Kidney epithelial cell (primary cell): Measurements from ENCODE around the gene FBXL14. TPM values are rescaled to one million over a fixed set of nuclear protein-coding genes. Genes with fewer than 3 reads are reported as not detected.

Experiments used
- DNase-seq: peaks from one replicate; pipeline ENCODE4 v3.0.0-alpha.2; 2010; ENCODE audit warnings: low read depth
- H3K27me3 ChIP-seq: 2 replicates; pipeline ENCODE4 v1.6.0; 2011; ENCODE audit warnings: low read length; ENCODE audit not compliant: control insufficient read depth, insufficient read depth
- H3K36me3 ChIP-seq: 2 replicates; pipeline ENCODE4 v1.5.1; 2011; ENCODE audit warnings: low read length; ENCODE audit not compliant: control insufficient read depth, insufficient read depth
- H3K4me3 ChIP-seq: 2 replicates; pipeline ENCODE4 v1.5.1; 2011; ENCODE audit warnings: low read depth, mild to moderate bottlenecking, control low read depth, low read length
- total RNA-seq: library from RNA; depleted of rRNA; stranded (reverse); fragments of >200 nt; gene quantifications from 2 replicates; pipeline ENCODE4 v1.2.3, GENCODE V29; 2015
- TF ChIP-seq, protein P1 (sequence below): IDR thresholded peaks from 2 replicates; pipeline ENCODE4 v1.5.1; 2011; ENCODE audit warnings: mild to moderate bottlenecking, moderate library complexity, low read length, control low read depth, inconsistent platforms; ENCODE audit not compliant: insufficient read depth, poor library complexity, severe bottlenecking

FBXL14 gene
- total RNA-seq, 1 donor from 2014 or later, result 17.1 TPM

DNA sequence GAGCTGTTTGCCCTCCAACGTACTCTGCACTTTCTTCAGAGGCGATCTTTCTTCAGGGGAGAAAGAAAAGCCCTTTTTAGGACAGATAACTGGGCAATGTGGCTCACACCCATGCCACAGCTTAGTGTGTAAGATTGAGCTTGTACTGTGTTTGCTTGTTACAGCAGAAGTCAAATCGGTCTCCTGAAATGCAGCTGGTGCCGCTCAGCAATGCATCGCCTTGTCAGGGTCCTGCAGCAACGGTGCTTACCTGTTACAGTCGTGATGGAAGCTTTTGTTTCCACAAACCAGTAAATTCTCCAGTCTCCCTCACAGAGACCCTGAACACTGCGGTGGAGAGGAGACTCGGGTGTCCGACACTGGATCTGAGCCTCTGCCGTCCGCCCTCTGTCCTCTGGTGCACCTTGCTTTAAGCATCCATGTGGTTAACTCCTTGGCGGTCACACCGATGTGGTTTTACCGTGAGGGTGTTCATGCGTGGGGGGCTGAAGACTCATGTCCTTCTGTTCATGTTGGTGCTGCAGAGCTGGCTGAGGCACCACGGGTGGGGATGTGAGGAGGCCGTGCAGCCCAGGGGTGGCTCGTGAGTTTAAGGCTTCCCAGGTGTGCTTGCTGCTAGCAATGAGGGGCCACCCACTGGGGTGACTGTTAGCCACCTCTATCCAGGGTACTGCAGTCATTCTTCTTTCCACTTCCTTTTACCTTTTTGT lies 47.3 kb downstream of the FBXL14 start:
- no peaks in the 10 kb centered on the region for H3K36me3 ChIP-seq
- no peaks in the 10 kb centered on the region for H3K27me3 ChIP-seq
- TF ChIP-seq, protein P1, sequence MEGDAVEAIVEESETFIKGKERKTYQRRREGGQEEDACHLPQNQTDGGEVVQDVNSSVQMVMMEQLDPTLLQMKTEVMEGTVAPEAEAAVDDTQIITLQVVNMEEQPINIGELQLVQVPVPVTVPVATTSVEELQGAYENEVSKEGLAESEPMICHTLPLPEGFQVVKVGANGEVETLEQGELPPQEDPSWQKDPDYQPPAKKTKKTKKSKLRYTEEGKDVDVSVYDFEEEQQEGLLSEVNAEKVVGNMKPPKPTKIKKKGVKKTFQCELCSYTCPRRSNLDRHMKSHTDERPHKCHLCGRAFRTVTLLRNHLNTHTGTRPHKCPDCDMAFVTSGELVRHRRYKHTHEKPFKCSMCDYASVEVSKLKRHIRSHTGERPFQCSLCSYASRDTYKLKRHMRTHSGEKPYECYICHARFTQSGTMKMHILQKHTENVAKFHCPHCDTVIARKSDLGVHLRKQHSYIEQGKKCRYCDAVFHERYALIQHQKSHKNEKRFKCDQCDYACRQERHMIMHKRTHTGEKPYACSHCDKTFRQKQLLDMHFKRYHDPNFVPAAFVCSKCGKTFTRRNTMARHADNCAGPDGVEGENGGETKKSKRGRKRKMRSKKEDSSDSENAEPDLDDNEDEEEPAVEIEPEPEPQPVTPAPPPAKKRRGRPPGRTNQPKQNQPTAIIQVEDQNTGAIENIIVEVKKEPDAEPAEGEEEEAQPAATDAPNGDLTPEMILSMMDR, result no peak
- no peak overlapping the region for H3K4me3 ChIP-seq
- DNase-seq, result no peak

DNA sequence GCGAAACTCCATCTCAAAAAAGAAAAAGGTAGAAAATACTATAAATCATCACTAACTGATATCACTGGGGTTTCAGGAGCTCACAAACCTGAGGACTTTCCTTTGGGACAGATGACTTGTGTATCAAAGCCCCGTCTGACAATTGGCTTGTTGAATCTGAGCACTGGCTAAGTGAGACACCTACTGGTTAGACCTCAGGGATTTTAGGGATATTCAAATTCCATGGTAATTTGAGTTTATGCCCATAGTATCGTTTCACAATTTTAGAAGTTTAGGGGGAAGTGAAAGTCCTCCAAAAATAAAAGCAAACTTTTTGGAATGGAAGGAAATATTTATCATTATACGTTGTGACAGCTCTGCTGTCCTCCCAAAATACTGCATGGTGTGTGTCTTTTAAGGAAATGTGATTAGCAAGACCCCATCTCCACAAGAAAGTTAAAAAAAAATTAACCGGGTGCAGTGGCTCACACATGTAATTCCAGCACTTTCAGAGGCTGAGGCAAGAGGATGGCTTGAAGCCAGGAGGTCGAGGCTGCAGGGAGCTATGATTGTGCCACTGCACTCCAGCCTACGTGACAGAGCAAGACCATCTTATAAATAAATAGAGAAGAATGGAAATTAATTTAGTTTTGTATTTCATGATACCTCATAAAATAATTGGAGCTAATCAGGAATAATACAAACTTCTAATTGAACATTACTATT lies 49.2 kb downstream of the FBXL14 start:
- Histone ChIP-seq H3K27me3 (no peaks in the 10 kb centered on the region), H3K36me3 (no peaks in the 10 kb centered on the region), H3K4me3 (no peak overlapping the region)
- DNase-seq, result no peak
- TF ChIP-seq, protein P1, result peak; percentile 15

DNA sequence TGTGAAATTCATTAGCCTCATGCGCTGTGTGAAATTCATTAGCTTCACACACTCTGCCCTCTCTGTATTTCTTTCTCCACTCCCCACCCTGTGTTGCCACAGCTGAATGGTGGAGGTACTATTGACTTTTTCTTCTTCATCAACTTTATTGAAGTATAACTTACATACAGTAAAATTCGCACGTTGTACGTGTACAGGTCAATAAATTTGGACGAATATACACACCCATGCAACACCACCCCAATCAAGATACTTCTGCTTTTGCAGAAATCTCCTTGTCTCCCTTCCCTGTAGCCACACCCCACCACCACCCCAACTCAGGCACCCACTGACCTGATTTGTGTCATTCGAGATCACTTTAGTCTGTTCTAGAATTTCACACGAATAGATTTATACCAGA lies 51.8 kb downstream of the FBXL14 start:
- TF ChIP-seq, protein P1, result no peak
- Histone ChIP-seq H3K4me3 (no peak overlapping the region), H3K27me3 (peaks cover 2% of the 10 kb centered on the region), H3K36me3 (no peaks in the 10 kb centered on the region)
- no peak for DNase-seq

DNA sequence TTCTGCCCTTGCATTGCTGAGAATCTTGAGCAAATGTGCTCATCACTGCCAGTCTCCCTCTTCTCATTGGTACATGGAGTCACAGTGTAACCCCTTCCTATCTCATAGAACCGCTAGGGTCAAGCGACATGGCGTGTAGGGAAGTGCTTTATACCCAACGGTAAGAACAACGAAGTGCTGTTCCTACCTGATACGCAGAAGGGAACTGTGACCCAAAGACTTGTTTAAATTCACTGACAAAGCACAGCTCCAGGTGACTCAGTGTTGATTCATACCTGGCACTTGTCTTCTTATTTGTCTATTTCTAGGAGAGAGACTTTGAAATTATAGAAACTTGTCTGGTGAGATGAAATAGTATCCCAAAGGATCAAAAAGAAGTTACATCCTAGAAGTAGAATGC lies 53.7 kb downstream of the FBXL14 start:
- Histone ChIP-seq H3K4me3 (no peak overlapping the region), H3K36me3 (no peaks in the 10 kb centered on the region), H3K27me3 (peaks cover 5% of the 10 kb centered on the region)
- no peak for DNase-seq
- TF ChIP-seq, protein P1, result no peak

DNA sequence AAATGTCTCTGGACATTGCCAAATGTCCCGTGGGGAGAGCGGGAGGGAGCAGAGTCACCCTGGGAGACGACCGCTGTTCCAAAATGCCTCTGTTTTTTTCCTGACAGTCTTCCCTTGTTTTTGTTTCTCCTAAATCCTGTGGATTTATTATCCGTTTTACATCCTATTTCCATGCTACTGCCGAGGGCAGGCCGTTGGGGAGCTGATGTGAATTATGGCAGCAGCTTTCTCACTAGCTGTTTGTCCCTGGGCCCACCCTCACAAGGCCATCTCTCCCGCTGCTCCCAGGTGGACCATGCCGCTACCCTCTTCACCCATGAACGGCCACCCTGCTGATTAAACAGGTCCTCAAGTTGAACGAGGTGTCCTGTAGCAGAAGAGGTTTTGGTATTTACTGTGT lies 55.2 kb downstream of the FBXL14 start:
- Histone ChIP-seq H3K36me3 (no peaks in the 10 kb centered on the region), H3K27me3 (peaks cover 5% of the 10 kb centered on the region), H3K4me3 (no peak overlapping the region)
- no peak for DNase-seq
- TF ChIP-seq, protein P1, result no peak
